NCI-H345 treated with DMSO at 0.1 percent for 48 hours (cell line): ENCODE results near the gene CFAP53.
"Not testable (repeated sequence)": the region's sequence is repeated elsewhere in the genome, so short reads cannot be mapped to it uniquely, and the experiment has no call there.

Source experiments
- DNase-seq: peaks from one replicate; lab custom pipeline; 2025; ENCODE audit not compliant: unreplicated experiment; lab: John Stamatoyannopoulos, UW

CFAP53 gene

GRCh38 chr18:50288348-50289107, 22.2 kb upstream of the CFAP53 start:
- not testable (repeated sequence) for DNase-seq

- peak; percentile 99 for DNase-seq
These were observed 21.4 kb upstream of the CFAP53 start, which contains the start of gene CXXC1 for GRCh38 chr18:50287441-50288347. Gene CXXC1, minus strand, starts transcription at chr18:50287692. Its CDS starts 103 bp downstream, at chr18:50287589.

GRCh38 chr18:50287028-50287440, 20.7 kb upstream of the CFAP53 start:
- DNase-seq = no peak

- no peak for DNase-seq
These were observed 20.2 kb upstream of the CFAP53 start for GRCh38 chr18:50286391-50287027.

- DNase-seq = no peak
These were observed 19.5 kb upstream of the CFAP53 start for GRCh38 chr18:50285631-50286321.

GRCh38 chr18:50285071-50285470, 18.8 kb upstream of the CFAP53 start:
- no peak for DNase-seq

- no peak for DNase-seq
These were observed 18.1 kb upstream of the CFAP53 start for GRCh38 chr18:50284255-50284885.

- no peak for DNase-seq
These were observed 17.3 kb upstream of the CFAP53 start for GRCh38 chr18:50283469-50284209.

- DNase-seq = no peak
These were observed 16.4 kb upstream of the CFAP53 start for GRCh38 chr18:50282521-50283335.

GRCh38 chr18:50281972-50282520, 15.8 kb upstream of the CFAP53 start:
- DNase-seq = no peak

- peak; percentile 96 for DNase-seq
These were observed 15.1 kb upstream of the CFAP53 start, which contains the start of gene MBD1 for GRCh38 chr18:50281295-50281971. Gene MBD1, minus strand, starts transcription at chr18:50281523. Its CDS starts 1,531 bp downstream, at chr18:50279992.

GRCh38 chr18:50280707-50281294, 14.5 kb upstream of the CFAP53 start:
- no peak for DNase-seq

GRCh38 chr18:50279752-50280151, 13.5 kb upstream of the CFAP53 start:
- no peak for DNase-seq

GRCh38 chr18:50277942-50278341, 11.6 kb upstream of the CFAP53 start:
- DNase-seq = no peak

- DNase-seq = no peak
These were observed 10.2 kb upstream of the CFAP53 start for GRCh38 chr18:50276452-50276851.

GRCh38 chr18:50275503-50276036, 9.3 kb upstream of the CFAP53 start:
- DNase-seq = no peak

- DNase-seq = no peak
These were observed 8.6 kb upstream of the CFAP53 start for GRCh38 chr18:50274941-50275340.
